ENCODE measurements around the gene LOXHD1.

Gene LOXHD1

GRCh38 chr18:46672062-46672970 lies 15.3 kb upstream of the LOXHD1 start:
- no peak for TF ChIP-seq CTCF (IDR thresholded peaks at IDR 0.05; ENCODE audit: extremely low read depth, missing control alignments)

GRCh38 chr18:46668694-46669093 lies 11.7 kb upstream of the LOXHD1 start:
- no peak for TF ChIP-seq CTCF (IDR thresholded peaks at IDR 0.05; ENCODE audit: extremely low read depth, missing control alignments)
- DNase-seq (ENCODE audit: low spot score), result no peak

More at GRCh38 chr18:46672062-46672970, 15.3 kb upstream of the LOXHD1 start:
- DNase-seq (ENCODE audit: low spot score), result no peak

- DNase-seq (ENCODE audit: low spot score), result no peak
- TF ChIP-seq CTCF (IDR thresholded peaks at IDR 0.05; ENCODE audit: extremely low read depth, missing control alignments), result no peak
Measured at GRCh38 chr18:46668135-46668534, 11.1 kb upstream of the LOXHD1 start.

- no peak for DNase-seq (ENCODE audit: low spot score)
- TF ChIP-seq CTCF (IDR thresholded peaks at IDR 0.05; ENCODE audit: extremely low read depth, missing control alignments), result no peak
Measured at GRCh38 chr18:46663539-46663938, 6.5 kb upstream of the LOXHD1 start.

- no peak for DNase-seq (ENCODE audit: low spot score)
- no peak for TF ChIP-seq CTCF (IDR thresholded peaks at IDR 0.05; ENCODE audit: extremely low read depth, missing control alignments)
Measured at GRCh38 chr18:46660957-46661749, 4.1 kb upstream of the LOXHD1 start.

GRCh38 chr18:46659484-46659883 lies 2.5 kb upstream of the LOXHD1 start:
- no peak for TF ChIP-seq CTCF (IDR thresholded peaks at IDR 0.05; ENCODE audit: extremely low read depth, missing control alignments)
- no peak for DNase-seq (ENCODE audit: low spot score)

Data from GM20000 (cell line).